HCT116 (cell line): ENCODE data around the gene SLC27A3.

Experiments
- CEBPB ChIP-seq: IDR thresholded peaks from 2 replicates; pipeline ENCODE4 v1.6.1; 2012; ENCODE audit warnings: low read depth
- EZH2phosphoT487 ChIP-seq: fragments of 200-600 bp; IDR thresholded peaks from 2 replicates; pipeline ENCODE4 v1.6.1; 2018; ENCODE audit warnings: antibody characterized with exemption, borderline replicate concordance
- POLR2AphosphoS5 ChIP-seq: IDR thresholded peaks from 2 replicates; pipeline ENCODE4 v1.6.1; 2011; ENCODE audit warnings: mild to moderate bottlenecking, low read depth, low read length, moderate library complexity
- TF ChIP-seq, protein P1 (sequence below), 3 experiments: fragments of 200-600 bp in 1 of 3; sonication (generic) in 1 of 3; IDR thresholded peaks in 2 of 3; conservative IDR thresholded peaks in 1 of 3; 2 replicates each; pipeline ENCODE4 v1.5.1; 2012 to 2017; ENCODE audit warnings: low read depth in 2 of 3, low read length in 2 of 3, antibody characterized with exemption in 1 of 3, borderline replicate concordance in 1 of 3, control low read depth in 1 of 3, mild to moderate bottlenecking in 1 of 3, mixed read lengths in 1 of 3, mixed run types in 1 of 3, moderate library complexity in 1 of 3; ENCODE audit not compliant: insufficient read depth in 1 of 3

DNA sequence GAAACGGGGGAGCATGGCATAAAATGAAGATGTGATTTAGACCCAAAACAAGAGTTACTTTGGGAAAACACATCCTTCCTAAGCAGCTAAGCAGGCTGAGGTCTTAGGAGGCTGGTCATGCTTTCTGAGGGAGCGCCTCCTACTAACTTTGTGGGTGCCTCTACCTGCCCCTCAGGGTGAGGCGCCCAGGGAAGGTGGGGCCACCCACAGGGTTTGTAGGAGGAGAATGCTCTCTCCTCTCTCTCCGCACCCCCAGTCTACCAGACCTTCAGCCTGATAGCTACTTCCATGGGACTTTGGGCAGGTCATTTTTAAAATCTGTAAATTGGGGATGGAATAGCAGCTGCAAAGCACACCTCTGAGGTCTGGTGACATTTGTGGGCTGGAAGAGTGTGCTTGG, 23.8 kb downstream of the SLC27A3 start:
- TF ChIP-seq EZH2phosphoT487: no peak
- no peak for TF ChIP-seq POLR2AphosphoS5
- TF ChIP-seq, protein P1, sequence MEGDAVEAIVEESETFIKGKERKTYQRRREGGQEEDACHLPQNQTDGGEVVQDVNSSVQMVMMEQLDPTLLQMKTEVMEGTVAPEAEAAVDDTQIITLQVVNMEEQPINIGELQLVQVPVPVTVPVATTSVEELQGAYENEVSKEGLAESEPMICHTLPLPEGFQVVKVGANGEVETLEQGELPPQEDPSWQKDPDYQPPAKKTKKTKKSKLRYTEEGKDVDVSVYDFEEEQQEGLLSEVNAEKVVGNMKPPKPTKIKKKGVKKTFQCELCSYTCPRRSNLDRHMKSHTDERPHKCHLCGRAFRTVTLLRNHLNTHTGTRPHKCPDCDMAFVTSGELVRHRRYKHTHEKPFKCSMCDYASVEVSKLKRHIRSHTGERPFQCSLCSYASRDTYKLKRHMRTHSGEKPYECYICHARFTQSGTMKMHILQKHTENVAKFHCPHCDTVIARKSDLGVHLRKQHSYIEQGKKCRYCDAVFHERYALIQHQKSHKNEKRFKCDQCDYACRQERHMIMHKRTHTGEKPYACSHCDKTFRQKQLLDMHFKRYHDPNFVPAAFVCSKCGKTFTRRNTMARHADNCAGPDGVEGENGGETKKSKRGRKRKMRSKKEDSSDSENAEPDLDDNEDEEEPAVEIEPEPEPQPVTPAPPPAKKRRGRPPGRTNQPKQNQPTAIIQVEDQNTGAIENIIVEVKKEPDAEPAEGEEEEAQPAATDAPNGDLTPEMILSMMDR (IDR thresholded peaks at IDR 0.05 in 2 of 3, conservative IDR thresholded peaks at IDR 0.05 in 1 of 3; ENCODE audit: borderline replicate concordance in 1 of 3, insufficient read depth in 1 of 3, low read depth in 2 of 3, low read length in 2 of 3): no peak
- TF ChIP-seq CEBPB: no peak
